K562 (cell line): ENCODE measurements around the gene BCAS1. TPM values are rescaled to one million over a fixed set of nuclear protein-coding genes. Genes with fewer than 3 reads are reported as not detected.
A peak's percentile ranks its signal among the peaks of the same experiment; 100 is the strongest.

Source experiments
- ATAC-seq: fragments of 200-7000 bp; cut with Tn5 transposase; 3 replicates; pipeline ENCODE4 v1.9.1; 2020; ENCODE audit warnings: moderate library complexity
- BruUV-seq: library from RNA; stranded (reverse); fragments of 400-500 nt; replicated peaks from 2 replicates; lab custom pipeline; 2021; lab: Mats Ljungman, UMichigan
- CTCF ChIA-PET: fragments of 300-600 bp; formaldehyde crosslinking; extraction: SDS; loops from one replicate; lab custom pipeline; 2021; ENCODE audit warnings: low intra/inter-chr PET ratio; lab: Yijun Ruan, JAX
- POLR2A ChIA-PET: fragments of 300-600, 350-650 bp; sonication (Branson Sonifier 250); formaldehyde crosslinking; extraction: SDS; loops from one replicate; lab custom pipeline; 2021; ENCODE audit warnings: antibody characterized with exemption, inconsistent platforms; lab: Yijun Ruan, JAX
- DNase-seq, 4 experiments: peaks; one replicate each; pipeline versions ENCODE4 v3.0.0 to v3.0.0-alpha.2; 2011 to 2018; ENCODE audit warnings: low spot score in 3 of 4, mixed read lengths in 3 of 4; ENCODE audit errors: extremely low read depth in 1 of 4
- FAIRE-seq: peaks from 2 replicates; lab custom pipeline; 2011; peaks lifted over from hg19 to GRCh38; lab: Jason Lieb, UNC
- H2AFZ ChIP-seq: 2 replicates; pipeline ENCODE4 v1.6.0; 2011; ENCODE audit warnings: low read depth, low read length, control low read depth, inconsistent platforms
- H3K27ac ChIP-seq: fragments of 200-600 bp; 3 replicates; pipeline ENCODE4 v1.8.0; 2011; ENCODE audit warnings: low read depth, mild to moderate bottlenecking, control low read depth, inconsistent platforms, low read length, moderate library complexity, mixed read lengths; ENCODE audit errors: extremely low read depth
- H3K27me3 ChIP-seq, 2 experiments: fragments of 300-600 bp in 1 of 2; 2 replicates in 1 of 2; 3 replicates in 1 of 2; pipeline versions ENCODE4 v1.6.0 to v1.8.0; 2011; ENCODE audit warnings: inconsistent platforms in 2 of 2, low read length in 2 of 2, mild to moderate bottlenecking in 1 of 2, mixed read lengths in 1 of 2, moderate library complexity in 1 of 2; ENCODE audit not compliant: control insufficient read depth in 2 of 2, insufficient read depth in 2 of 2
- H3K36me3 ChIP-seq: fragments of 300-600 bp; 3 replicates; pipeline ENCODE4 v1.8.0; 2011; ENCODE audit warnings: mild to moderate bottlenecking, low read length, inconsistent platforms; ENCODE audit not compliant: control insufficient read depth, insufficient read depth
- H3K4me1 ChIP-seq, 2 experiments: fragments of 200-600 bp in 1 of 2; replicated peaks in 1 of 2; 2 replicates in 1 of 2; 3 replicates in 1 of 2; pipeline versions ENCODE4 v1.5.1 to v1.8.0; 2011; ENCODE audit warnings: inconsistent platforms in 2 of 2, low read length in 2 of 2, mild to moderate bottlenecking in 1 of 2, mixed read lengths in 1 of 2, moderate library complexity in 1 of 2; ENCODE audit not compliant: control insufficient read depth in 2 of 2, insufficient read depth in 2 of 2
- H3K4me2 ChIP-seq: 2 replicates; pipeline ENCODE4 v1.6.1; 2011; ENCODE audit warnings: low read length, control low read depth, inconsistent platforms, mixed read lengths; ENCODE audit not compliant: insufficient read depth
- H3K4me3 ChIP-seq: fragments of 200-600 bp; sonication (generic), shearing (Covaris generic); 2 replicates; pipeline ENCODE4 v1.5.1; 2016; ENCODE audit warnings: control low read depth, inconsistent platforms
- H3K79me2 ChIP-seq: fragments of 200-600 bp; 3 replicates; pipeline ENCODE4 v1.8.0; 2011; ENCODE audit warnings: low read length, inconsistent platforms; ENCODE audit not compliant: control insufficient read depth, insufficient read depth
- H3K9ac ChIP-seq, 2 experiments: 2 replicates each; pipeline versions ENCODE4 v1.6.0 to v1.6.1; 2011; ENCODE audit warnings: low read depth in 2 of 2, low read length in 2 of 2, control low read depth in 1 of 2, inconsistent platforms in 1 of 2, mild to moderate bottlenecking in 1 of 2, mixed read lengths in 1 of 2; ENCODE audit not compliant: insufficient read depth in 1 of 2
- H3K9me1 ChIP-seq: one replicate; pipeline ENCODE4 v1.6.0; 2011; ENCODE audit warnings: inconsistent platforms, mild to moderate bottlenecking, low read length, moderate library complexity; ENCODE audit not compliant: control insufficient read depth, insufficient read depth
- H3K9me3 ChIP-seq: replicated peaks from 2 replicates; pipeline ENCODE4 v1.5.1; 2011; ENCODE audit warnings: low read depth, low read length, inconsistent platforms; ENCODE audit not compliant: control insufficient read depth, insufficient read depth
- H4K20me1 ChIP-seq: replicated peaks from 2 replicates; pipeline ENCODE4 v1.6.1; 2011; ENCODE audit warnings: low read length, inconsistent platforms, mixed read lengths; ENCODE audit not compliant: control insufficient read depth, insufficient read depth
- BACH1 ChIP-seq: fragments of 200-800 bp; sonication (Bioruptor generic); IDR thresholded peaks from 2 replicates; pipeline ENCODE4 v1.6.1; 2016; ENCODE audit warnings: missing genetic modification characterization, missing compliant biosample characterization
- DNMT1 ChIP-seq: fragments of 450-650 bp; IDR thresholded peaks from 2 replicates; pipeline ENCODE4 v1.6.1; 2016; ENCODE audit warnings: antibody characterized with exemption, mild to moderate bottlenecking
- HEY1 ChIP-seq: fragments of 250-450 bp; sonication (Bioruptor Pico); IDR thresholded peaks from 2 replicates; pipeline ENCODE4 v1.5.0; 2020; ENCODE audit warnings: mild to moderate bottlenecking, moderate library complexity, borderline replicate concordance
- RBM25 ChIP-seq: fragments of 200-400 bp; formaldehyde crosslinking; IDR thresholded peaks from 2 replicates; pipeline ENCODE4 v1.6.1; 2018; ENCODE audit warnings: low read length, low read depth, moderate library complexity; ENCODE audit not compliant: severe bottlenecking
- SMAD3 ChIP-seq: fragments of 450-650 bp; formaldehyde crosslinking; conservative IDR thresholded peaks from 2 replicates; pipeline ENCODE4 v1.4.0; 2020; ENCODE audit warnings: mild to moderate bottlenecking
- SRSF9 ChIP-seq: fragments of 200-400 bp; formaldehyde crosslinking; IDR thresholded peaks from 2 replicates; pipeline ENCODE4 v1.6.1; 2017; ENCODE audit warnings: low read depth, low read length, borderline replicate concordance
- ZNF384 ChIP-seq: IDR thresholded peaks from 2 replicates; pipeline ENCODE4 v1.6.1; 2012; ENCODE audit warnings: low read depth, low read length, improper control_type of control experiment
- WGBS: fragments of 100-300 bp; shearing (Covaris generic); methylation state at CpG from one replicate; pipeline ENCODE4 v1.1.6; 2016; ENCODE audit warnings: low coverage, mixed read lengths; ENCODE audit not compliant: insufficient coverage; ENCODE audit errors: missing lambda C conversion rate; 5-methylcytosine and 5-hydroxymethylcytosine counted together
- in situ Hi-C: fragments of 300-500 bp; cut with MboI; formaldehyde crosslinking; loops from 4 replicates; pipeline ENCODE4 v1.15.0; 2018; ENCODE audit warnings: inconsistent platforms, mixed read lengths
- intact Hi-C: fragments of 100-400 bp; cut with micrococcal nuclease; formaldehyde crosslinking; loops from 2 replicates; pipeline ENCODE4 v1.14.2; 2022
- polyA plus RNA-seq, 8 experiments: library from polyadenylated mRNA; depleted of rRNA in 4 of 8; stranded (reverse) in 5 of 8; unstranded in 3 of 8; fragments of >200 nt; fragmentation: Nextera tagmentation in 2 of 8; fragmentation: Illumina TruSeq in 1 of 8; extraction: Ambion mirVana in 2 of 8; extraction: Trizol in 1 of 8; gene quantifications; 2 replicates each; pipeline versions ENCODE4 v1.2.1 to v1.2.3, GENCODE V29; 2011 to 2014; ENCODE audit warnings: inconsistent platforms in 1 of 8, missing spikeins in 1 of 8
- total RNA-seq, 7 experiments: library from RNA; depleted of rRNA in 6 of 7; stranded (reverse); fragments of >200 nt in 6 of 7; fragmentation: Illumina TruSeq in 2 of 7; extraction: Trizol in 2 of 7; gene quantifications; 2 replicates each; pipeline versions ENCODE4 v1.2.1 to v1.2.3, GENCODE V29; 2011 to 2021; ENCODE audit warnings: low replicate concordance in 1 of 7
- TF ChIP-seq, protein P1 (sequence below), 3 experiments: fragments of 200-800 bp in 1 of 3; fragments of 250-450 bp in 1 of 3; fragments of 450-650 bp in 1 of 3; sonication (Bioruptor Pico) in 1 of 3; sonication (Bioruptor generic) in 1 of 3; formaldehyde crosslinking in 1 of 3; IDR thresholded peaks; 2 replicates each; pipeline versions ENCODE4 v1.6.1 to v1.8.0; 2016 to 2022; ENCODE audit warnings: mild to moderate bottlenecking in 2 of 3, missing genetic modification characterization in 2 of 3, missing compliant biosample characterization in 1 of 3, moderate library complexity in 1 of 3

Gene BCAS1
- total and polyA plus RNA-seq, 9 of the 15 experiments (the other 6 are each of a cell fraction or from before 2014, with no cell fraction given), result 0.18 to 2.3 (median 0.93) TPM

DNA sequence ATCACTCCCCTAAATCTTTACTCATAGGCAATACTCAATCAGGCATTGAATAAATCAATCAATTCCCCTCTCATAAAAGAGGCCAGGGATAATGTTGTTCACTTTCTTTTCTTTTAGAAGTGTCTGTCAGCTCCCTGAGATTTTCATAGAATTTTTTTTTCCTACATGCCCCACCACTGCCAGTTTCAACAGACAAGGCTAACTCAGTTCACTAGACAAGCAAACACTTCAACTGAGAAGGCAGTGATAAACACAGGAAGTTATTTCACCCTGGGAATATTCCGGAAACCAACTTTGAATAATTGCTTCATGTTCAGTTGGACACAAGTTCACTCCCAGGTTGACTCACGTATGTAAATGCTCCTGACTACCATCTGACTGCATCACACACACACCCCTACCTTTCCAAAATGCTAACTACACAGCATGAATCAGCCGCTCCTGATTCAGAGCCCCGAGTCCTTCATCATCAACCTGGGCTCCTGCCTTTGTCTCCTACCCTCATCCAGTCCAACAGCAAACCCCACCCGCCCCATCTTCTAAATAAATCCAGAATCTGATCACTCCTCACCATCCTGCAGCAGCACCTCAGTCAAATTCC is 143.9 kb downstream of the BCAS1 start (continued):
- TF ChIP-seq, protein P1, sequence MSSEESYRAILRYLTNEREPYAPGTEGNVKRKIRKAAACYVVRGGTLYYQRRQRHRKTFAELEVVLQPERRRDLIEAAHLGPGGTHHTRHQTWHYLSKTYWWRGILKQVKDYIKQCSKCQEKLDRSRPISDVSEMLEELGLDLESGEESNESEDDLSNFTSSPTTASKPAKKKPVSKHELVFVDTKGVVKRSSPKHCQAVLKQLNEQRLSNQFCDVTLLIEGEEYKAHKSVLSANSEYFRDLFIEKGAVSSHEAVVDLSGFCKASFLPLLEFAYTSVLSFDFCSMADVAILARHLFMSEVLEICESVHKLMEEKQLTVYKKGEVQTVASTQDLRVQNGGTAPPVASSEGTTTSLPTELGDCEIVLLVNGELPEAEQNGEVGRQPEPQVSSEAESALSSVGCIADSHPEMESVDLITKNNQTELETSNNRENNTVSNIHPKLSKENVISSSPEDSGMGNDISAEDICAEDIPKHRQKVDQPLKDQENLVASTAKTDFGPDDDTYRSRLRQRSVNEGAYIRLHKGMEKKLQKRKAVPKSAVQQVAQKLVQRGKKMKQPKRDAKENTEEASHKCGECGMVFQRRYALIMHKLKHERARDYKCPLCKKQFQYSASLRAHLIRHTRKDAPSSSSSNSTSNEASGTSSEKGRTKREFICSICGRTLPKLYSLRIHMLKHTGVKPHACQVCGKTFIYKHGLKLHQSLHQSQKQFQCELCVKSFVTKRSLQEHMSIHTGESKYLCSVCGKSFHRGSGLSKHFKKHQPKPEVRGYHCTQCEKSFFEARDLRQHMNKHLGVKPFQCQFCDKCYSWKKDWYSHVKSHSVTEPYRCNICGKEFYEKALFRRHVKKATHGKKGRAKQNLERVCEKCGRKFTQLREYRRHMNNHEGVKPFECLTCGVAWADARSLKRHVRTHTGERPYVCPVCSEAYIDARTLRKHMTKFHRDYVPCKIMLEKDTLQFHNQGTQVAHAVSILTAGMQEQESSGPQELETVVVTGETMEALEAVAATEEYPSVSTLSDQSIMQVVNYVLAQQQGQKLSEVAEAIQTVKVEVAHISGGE (CRISPR knock-in tag; IDR thresholded peaks at IDR 0.05), result peak in 1 of 3 experiments; percentile 45; a peak in 1 of 6 replicates
- no peak for TF ChIP-seq SMAD3 (CRISPR knock-in tag)
- TF ChIP-seq, all 486 proteins: peak for 16

DNA sequence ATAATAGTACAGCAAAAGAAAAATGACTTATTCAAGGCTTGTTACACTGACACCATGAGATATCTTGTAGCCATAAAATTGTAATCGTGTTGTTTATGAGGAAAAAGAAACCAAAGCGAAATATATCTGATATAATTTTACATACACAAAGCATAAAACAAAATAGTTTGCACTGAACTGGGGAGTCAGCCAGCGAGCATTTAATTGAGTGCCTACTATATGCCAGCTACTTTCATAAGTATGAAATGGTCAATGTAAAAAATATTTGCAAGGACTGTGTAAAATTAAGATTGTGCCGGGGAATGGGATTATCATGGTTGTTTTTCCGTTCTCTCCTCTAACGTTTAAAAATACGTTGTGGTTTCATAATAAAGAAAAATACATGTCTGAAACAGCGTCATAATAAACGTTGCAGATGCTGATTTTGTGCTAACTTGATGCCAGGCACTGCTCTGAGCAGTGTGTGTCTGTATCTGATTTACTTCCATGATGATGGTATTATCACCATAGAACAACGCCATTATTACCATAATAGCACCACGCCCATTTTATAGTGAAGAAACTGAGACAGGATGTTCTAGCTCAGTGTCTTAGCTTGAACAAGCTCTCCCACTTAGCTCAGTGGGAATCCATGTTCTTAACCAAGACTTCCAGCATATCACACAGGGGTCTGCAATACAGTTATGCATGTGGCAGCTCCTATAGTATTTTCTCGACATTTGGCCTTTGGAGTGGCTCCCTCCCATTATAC is 144.6 kb downstream of the BCAS1 start:
- no peak for FAIRE-seq
- WGBS, result 62% methylated on average over 12 of the region's 12 CpGs
- no peak overlapping the region for H3K4me3 ChIP-seq
- H3K27ac ChIP-seq, result no peak overlapping the region
- in situ Hi-C loops, result no loop called here
- no peak for DNase-seq
- H3K79me2 ChIP-seq, result no peaks in the 10 kb centered on the region
- no peaks in the 10 kb centered on the region; a peak in 2 of 5 replicates for H3K4me1 ChIP-seq
- no peaks in the 10 kb centered on the region for H3K9me1 ChIP-seq
- ChIA-PET POLR2A (interaction anchor here (1.0 kb wide), 1 partner anchor 9 kb away, joined by 3 read pairs; no protein-coding TSS in a partner anchor), CTCF (no interaction called here)
- no peak overlapping the region for H3K9ac ChIP-seq
- H3K9me3 ChIP-seq, result no peaks in the 10 kb centered on the region
- no TSS peak for BruUV-seq
- intact Hi-C loops, result no loop called here
- H3K36me3 ChIP-seq, result no peaks in the 10 kb centered on the region
- peak overlapping the region; percentile 32 for H2AFZ ChIP-seq
- ATAC-seq, result no peak
- H3K27me3 ChIP-seq, result no peaks in the 10 kb centered on the region
- H4K20me1 ChIP-seq, result no peaks in the 10 kb centered on the region
- no peak overlapping the region for H3K4me2 ChIP-seq
- TF ChIP-seq SRSF9, result no peak
- peak; percentile 26; the same call in 1 of the 2 replicates for TF ChIP-seq BACH1 (tag)
- no peak for TF ChIP-seq DNMT1
- TF ChIP-seq ZNF384, result no peak
- TF ChIP-seq, protein P1 (CRISPR knock-in tag; IDR thresholded peaks at IDR 0.05), result peak in 1 of 3 experiments; percentile 66; a peak in 1 of 6 replicates
- no peak for TF ChIP-seq HEY1 (CRISPR knock-in tag)
- TF ChIP-seq RBM25, result peak; percentile 55
